Inferior parietal cortex (tissue), 1 donor: ENCODE results near the gene KLHDC4.
A peak's percentile ranks its signal among the peaks of the same experiment; 100 is the strongest.
"Not testable (repeated sequence)": the region's sequence is repeated elsewhere in the genome, so short reads cannot be mapped to it uniquely, and the experiment has no call there.

Experiments used
- DNase-seq: peaks from one replicate; pipeline ENCODE4 v3.0.0-alpha.2; 2016; ENCODE audit errors: extremely low spot score

The KLHDC4 gene

DNA sequence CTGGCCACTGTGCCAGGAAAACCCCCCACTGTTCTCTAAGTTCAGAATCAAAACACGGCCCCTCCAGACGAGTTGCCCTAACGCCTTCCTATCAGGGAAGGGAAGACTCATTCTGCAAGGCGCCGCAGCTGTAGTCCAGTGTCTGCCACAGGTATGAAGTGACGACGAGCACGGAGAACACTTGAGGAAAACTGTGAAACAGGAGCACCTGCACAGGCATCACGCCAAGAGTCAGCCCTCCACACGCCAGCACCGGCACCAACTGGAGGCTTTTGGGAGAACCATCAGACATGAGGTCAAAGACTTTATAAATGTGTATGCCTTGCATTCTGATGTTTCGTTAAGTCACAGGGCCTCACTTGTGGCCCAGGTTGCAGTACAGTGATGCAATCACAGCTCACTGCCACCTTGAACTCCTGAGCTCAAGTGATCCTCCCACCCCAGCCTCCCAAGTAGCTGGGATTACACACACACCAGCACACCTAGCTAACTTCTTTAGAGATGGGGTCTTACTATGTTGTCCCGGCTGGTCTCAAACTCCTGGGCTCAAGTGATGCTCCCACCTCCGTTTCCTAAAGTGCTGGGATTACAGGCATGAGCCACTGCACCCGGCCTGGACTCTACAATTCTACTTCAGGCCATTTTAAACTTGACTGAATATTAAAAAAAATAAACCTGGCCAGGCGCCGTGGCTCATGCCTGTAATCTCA is 22.9 kb downstream of the KLHDC4 start:
- DNase-seq: no peak

DNA sequence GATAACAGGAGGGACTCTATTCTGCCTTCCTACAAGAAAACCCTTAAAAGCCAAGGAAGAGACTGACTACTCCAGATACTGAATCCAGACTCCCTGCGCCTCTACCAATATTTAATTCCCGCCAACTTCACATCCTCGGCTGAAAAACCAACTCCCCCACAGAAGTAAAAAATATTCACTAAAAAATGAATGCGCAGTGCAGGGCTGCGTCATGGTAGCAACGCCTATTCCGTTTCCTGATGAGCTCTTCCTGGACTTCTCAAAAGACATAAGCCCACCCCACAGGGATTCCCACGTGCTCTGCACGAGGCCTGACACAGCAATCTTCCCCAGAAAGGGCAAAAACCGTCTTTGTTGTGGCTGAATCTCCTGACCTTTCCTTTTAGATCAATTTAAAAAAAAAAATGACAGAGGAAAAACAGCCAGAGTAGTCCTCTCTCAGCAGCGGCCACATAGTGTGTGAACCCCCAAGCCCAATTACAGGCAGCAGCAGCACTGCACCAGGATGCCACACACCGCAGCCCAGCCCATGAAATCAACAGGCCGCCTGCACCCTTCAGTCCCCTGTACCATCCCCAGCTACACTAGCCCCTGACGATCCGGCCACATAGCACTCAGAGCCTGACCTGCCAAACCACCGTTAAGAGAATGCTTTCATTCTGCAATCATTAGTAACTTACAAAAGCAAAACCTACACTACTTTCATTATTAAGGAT is 23.9 kb downstream of the KLHDC4 start:
- DNase-seq: no peak

DNA sequence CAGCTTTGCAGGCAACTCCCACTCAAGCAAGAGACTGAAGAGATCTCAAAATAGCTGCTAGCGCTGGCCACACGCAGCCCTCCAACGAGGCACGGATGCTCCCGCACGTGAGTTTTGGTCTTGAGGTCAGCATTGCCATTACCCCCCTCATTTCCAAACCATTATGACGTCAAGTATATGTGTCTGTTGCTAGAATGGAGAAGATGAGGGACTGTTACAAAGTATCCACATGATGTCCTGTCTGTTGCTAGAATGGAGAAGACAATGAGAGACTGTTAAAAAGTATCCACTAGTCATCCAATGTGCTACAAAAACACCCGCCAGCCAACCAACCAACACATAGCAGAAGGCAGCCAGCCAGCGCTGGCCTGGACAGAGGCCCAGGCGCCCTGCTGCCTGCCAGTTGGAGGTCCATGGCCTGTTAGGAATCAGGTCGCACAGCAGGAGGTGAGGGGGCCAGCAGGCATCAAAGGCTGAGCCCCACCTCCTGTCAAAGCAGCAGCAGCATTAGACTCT is 24.8 kb downstream of the KLHDC4 start:
- DNase-seq: peak; percentile 74

DNA sequence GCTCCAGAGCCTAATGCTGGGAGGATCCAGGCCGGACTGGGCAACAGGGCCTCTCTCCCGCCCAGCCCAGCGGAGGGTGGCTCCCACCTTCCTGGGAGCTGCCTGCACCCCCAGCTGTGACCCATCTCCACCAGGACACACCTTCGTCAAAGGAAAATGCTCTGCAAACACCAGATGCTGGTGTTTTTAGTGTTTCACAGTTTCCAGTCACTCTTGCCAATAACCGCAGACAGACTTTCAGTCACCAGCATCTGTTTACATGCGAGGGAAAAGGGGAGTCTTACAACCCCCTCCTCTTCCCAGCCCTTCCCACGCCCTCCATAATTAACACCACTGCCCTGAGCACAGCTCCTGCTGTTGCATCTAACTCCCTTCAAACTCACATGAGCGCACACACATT is 25.3 kb downstream of the KLHDC4 start:
- DNase-seq: peak; percentile 38

- no peak for DNase-seq
Measured at GRCh38 chr16:87739801-87740200, 26.0 kb downstream of the KLHDC4 start.

- DNase-seq: no peak
Measured at GRCh38 chr16:87736008-87736382, 29.8 kb downstream of the KLHDC4 start.

DNA sequence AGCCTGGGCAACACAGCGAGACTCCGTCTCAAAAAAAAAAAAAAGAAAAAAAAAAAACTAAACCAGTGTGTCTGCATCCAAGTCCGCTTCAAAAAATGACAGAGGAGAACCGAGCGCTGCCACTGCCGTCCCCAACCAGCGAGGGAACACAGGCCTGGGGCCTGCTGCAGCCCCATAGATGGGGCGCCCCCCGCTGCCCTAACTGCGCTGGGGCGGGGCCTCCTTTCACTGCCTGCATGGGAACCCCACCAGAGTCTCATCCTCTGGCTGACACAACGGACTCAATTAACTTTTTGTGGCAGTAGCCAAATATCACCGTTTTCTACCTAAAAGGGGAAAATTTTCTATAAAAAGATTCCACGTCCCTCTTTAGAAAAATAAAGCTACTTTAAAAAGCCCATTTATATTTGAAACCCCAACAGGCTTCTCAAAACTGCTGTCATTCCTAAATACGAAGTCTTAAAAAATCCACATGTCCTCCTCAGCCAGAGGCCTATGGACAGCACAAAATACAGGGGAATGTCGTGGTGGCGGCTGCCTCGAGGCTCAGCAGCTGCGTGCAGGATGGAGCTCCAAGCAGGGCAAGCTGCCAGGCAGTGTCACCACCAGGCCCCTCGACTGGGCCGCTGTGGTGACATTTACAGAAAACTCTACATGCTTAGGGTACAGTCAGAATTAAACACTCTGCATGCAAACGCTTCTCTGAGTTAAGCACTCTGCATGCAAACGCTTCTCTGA is 30.3 kb downstream of the KLHDC4 start:
- DNase-seq: no peak

DNA sequence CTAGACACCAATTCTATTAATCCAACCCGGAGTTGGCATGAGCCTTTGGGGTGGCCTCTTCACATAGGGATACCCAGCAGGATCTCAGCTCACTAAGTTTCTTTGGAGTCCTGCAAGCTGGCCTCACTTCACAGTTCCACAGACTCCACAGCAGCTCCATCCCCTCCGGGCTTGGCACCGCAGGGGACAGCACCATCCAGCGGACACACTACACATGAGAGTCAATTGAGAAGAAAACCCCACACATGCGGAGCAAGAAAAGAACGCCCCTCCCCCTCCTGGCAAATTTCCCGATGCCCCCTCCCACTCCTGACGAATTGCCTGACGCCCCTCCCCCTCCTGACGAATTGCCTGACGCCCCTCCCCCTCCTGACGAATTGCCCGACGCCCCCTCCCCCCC is 31.1 kb downstream of the KLHDC4 start:
- no peak for DNase-seq

DNA sequence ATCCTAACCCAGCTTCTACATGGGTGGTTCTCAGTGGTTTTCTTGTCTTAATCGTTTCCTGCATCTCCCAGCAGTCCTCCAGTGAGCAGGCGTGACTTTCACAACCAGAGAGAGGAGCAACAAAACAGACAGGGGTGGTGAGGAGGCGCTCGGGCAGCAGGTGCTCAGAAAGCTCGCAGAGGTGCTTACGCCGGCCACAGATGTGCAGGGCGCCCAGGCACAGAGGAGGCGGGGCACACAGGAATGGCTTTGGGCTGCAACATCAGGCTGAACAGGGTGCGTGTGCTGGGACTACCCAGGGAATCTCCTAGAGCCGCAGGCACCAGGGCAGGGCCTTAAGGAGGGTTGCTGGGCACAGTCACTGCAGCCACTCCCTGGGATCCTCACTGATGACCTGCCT is 32.6 kb downstream of the KLHDC4 start:
- no peak for DNase-seq

DNA sequence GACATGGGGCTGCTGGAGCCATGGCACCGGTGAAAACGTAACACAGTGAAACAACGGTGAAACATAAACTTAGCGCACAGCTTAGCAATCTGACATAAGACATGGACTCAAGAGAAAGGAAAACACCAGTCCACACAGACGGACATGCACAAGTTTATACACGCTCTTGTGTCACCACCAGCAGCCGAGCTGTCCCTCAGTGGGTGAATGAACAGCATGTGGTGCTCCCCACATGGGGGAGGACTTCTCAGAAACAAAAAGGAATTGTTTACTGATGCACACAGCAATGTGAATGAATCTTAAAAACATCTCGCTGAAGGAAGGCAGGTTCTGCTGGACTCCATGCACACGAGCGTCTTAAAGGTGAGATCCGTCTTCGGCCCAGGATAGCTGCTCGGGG is 34.2 kb downstream of the KLHDC4 start:
- DNase-seq: no peak

DNA sequence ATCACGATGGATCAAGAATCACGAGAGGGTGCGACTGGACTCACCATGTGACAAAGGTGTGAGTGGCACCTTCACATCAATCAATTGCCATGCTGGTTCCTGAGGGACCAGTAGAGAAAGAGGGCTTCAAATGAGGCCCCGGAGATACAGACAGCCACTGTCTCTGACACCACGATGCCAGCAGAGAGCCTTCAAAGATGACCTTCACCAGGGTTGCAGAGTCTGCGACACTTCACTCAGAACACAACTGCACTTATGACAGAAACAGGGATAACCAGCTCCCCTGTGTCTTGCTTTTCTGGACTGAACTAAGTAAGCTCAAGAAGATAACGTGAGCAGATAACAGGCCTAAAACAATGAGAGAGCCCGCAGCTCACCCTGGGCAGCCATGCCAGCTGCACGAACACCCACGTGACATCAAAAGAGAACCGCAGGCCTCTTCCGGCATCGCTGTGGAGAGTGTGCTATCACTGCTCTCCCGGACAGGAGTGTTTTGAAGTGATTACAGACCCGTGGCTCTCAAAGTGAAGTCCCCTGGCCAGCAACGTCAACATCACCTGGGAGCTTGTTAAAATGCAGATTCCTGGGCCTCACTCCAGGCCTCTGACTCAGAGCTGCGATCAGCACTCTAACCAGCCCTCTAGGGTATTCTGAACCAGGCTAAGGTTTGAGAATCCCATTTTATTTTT is 36.4 kb downstream of the KLHDC4 start:
- no peak for DNase-seq

DNA sequence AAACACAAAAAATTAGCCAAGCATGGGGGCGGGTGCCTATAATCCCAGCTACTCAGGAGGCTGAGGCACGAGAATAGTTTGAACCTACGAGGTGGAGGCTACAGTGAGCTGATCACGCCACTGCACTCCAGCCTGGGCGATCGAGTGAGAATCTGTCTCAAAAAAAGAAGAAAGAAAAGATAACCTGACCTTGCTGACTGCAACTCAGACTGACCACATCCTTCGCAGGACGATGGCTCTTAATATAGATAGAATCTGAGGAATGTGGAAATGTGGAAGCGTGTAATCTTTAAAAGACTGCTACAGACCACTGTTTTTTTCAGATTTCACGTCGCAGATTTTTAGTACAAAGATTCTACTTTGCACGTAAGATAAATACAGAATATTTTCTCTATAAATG is 37.8 kb downstream of the KLHDC4 start:
- DNase-seq: no peak

DNA sequence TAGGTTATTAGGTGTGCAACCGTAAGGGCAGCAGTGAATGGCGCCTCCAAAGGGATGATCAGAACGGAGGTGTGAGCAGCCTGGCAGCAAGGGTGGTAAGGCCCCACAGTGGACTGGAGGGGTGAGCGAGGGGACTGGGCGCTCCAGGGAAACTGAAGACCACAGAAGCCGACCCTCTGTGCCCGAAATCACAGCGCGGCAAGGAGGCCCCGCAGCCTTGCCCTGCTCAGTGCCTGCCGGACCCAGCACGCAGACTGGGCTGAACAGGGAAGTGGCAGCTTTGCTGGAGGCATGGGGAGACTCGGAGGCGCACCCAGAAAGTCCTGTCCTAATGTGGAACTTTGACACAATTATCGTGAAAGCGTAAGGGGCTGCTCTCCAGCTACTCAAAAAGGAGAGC is 38.4 kb downstream of the KLHDC4 start:
- DNase-seq: no peak

DNA sequence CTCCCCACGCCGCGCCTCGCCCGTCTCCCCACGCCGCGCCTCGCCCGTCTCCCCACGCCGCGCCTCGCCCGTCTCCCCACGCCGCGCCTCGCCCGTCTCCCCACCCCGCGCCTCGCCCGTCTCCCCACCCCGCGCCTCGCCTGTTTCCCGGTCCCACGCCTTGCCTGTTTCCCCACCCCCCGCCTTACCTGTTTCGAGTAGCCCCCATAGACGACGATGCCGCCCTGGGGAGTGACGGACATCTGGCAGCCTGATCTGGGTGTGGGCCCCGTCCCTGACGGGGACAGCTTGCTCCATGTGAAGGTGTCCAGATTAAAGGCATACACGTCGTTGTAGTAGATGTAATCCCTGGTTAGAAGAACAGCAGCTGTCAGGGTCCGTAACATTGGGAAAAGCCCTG is 39.2 kb downstream of the KLHDC4 start:
- DNase-seq: not testable (repeated sequence)

DNA sequence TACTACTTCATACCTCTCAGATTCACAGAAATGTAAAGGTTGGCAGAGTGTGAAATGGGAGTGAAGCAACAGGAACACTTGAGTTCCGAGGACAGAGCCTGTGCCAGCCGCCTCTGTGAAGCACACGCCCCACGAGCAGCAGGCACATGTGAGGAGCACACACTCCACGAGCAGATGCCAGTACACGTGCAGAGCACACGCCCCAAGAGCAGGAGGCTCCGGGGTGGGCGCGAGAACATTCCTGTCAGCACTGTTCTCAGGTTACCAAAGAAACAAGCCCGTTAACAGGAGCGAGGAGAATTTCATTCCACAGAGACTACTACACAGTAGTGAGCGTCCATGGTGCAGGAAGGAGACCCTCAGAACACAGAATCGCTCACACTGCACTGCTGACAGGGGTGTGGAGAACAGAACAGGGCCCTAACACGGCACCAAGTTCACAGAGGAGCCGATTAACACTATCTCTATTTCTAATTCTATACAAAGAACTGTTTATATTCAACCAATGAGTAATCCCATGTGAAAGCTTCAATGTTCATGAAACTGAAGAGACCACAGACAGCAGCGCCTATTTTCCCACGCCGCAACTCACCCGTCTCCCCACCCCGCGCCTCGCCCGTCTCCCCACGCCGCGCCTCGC is 40.1 kb downstream of the KLHDC4 start:
- no peak for DNase-seq

- no peak for DNase-seq
Measured at GRCh38 chr16:87724490-87725291, 41.1 kb downstream of the KLHDC4 start.

DNA sequence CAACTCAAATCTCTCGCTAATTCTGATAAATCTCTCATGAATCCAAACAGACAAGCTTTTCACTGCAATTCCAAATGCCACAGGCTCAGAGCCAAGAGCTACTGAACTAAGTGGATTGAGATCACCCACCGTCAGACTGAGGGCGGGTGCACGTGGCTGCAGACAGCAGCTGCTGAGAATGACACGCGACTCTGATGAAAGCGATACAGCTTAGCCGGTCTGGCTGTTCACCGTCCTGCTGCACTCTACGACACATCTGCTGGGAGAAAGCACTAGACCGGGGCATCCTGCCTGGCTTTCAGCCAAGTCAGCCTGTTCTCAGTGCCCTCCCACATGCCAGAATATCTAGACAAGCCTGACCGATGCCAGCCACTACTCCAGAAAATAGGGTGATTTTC is 42.6 kb downstream of the KLHDC4 start:
- DNase-seq: peak; percentile 88

DNA sequence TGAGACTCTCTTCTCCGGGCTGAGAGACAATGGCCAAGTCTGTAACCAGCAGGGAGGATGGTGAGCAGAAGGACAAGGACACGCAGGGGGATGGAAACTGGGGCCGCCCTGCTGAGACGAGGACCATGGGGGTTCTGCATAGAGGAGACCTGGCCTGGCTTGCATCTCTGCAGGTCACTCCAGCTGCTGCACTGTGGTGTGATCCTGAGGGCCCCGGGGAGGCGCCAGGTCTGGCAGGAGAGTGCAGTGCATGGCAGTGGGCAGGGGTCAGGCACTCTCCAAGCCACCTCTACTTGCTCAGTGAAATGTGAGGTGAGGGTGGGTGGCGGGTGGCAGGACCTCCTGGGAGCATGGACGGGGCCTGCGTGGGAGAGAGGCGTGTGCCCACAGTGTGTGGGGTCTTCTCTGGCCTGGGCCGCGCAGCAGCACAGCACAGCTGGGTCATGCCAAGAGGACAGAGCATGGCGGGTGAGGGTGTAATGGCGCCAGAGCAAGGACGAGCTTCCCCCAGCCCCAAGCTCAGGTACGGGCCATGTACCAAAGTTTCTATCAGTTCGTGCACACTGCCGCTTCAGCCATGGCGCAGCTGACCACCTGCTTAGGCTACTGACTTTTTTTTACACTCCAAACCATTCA is 43.1 kb downstream of the KLHDC4 start:
- DNase-seq: no peak

GRCh38 chr16:87721622-87722585 is 43.9 kb downstream of the KLHDC4 start:
- no peak for DNase-seq
